Fibroblast of lung (primary cell): ENCODE data around the gene MFN1. TPM values are rescaled to one million over a fixed set of nuclear protein-coding genes. Genes with fewer than 3 reads are reported as not detected.
A peak's percentile ranks its signal among the peaks of the same experiment; 100 is the strongest.

Experiments
- DNase-seq, 2 donors: peaks; one replicate each; pipeline versions ENCODE4 v3.0.0 to v3.0.0-alpha.2; 2010; ENCODE audit warnings: low read depth in 2 of 2
- H2AFZ ChIP-seq: 2 replicates; pipeline ENCODE4 v1.5.1; 2012; ENCODE audit warnings: low read length, control low read depth, inconsistent platforms
- H3K27ac ChIP-seq: 2 replicates; pipeline ENCODE4 v1.5.1; 2011; ENCODE audit warnings: low read length, control low read depth; ENCODE audit not compliant: insufficient read depth
- H3K27me3 ChIP-seq: 2 replicates; pipeline ENCODE4 v1.5.1; 2011; ENCODE audit warnings: mild to moderate bottlenecking, low read length; ENCODE audit not compliant: control insufficient read depth, insufficient read depth
- H3K36me3 ChIP-seq: 2 replicates; pipeline ENCODE4 v1.5.1; 2011; ENCODE audit warnings: low read length; ENCODE audit not compliant: control insufficient read depth, insufficient read depth
- H3K4me1 ChIP-seq: 2 replicates; pipeline ENCODE4 v1.5.1; 2011; ENCODE audit warnings: low read length; ENCODE audit not compliant: control insufficient read depth, insufficient read depth; ENCODE audit errors: extremely low read depth
- H3K4me2 ChIP-seq: 2 replicates; pipeline ENCODE4 v1.5.1; 2011; ENCODE audit warnings: low read length, control low read depth; ENCODE audit not compliant: insufficient read depth; ENCODE audit errors: extremely low read depth
- H3K4me3 ChIP-seq, 4 experiments: fragments of 200-600 bp in 1 of 4; sonication (generic) in 1 of 4; replicated peaks in 1 of 4; 2 replicates each; pipeline ENCODE4 v1.5.1; 2011 to 2016; ENCODE audit warnings: low read length in 4 of 4, low read depth in 3 of 4, mild to moderate bottlenecking in 3 of 4, control low read depth in 2 of 4, inconsistent platforms in 1 of 4, mixed read lengths in 1 of 4; ENCODE audit not compliant: insufficient read depth in 1 of 4; ENCODE audit errors: control extremely low read depth in 1 of 4
- H3K79me2 ChIP-seq: 2 replicates; pipeline ENCODE4 v1.5.1; 2012; ENCODE audit warnings: mild to moderate bottlenecking, low read length, inconsistent platforms; ENCODE audit not compliant: control insufficient read depth, insufficient read depth
- H3K9ac ChIP-seq: 2 replicates; pipeline ENCODE4 v1.5.1; 2011; ENCODE audit warnings: mild to moderate bottlenecking, low read length, control low read depth; ENCODE audit not compliant: insufficient read depth
- H3K9me3 ChIP-seq: 2 replicates; pipeline ENCODE4 v1.5.1; 2012; ENCODE audit warnings: low read depth, low read length; ENCODE audit not compliant: control insufficient read depth, insufficient read depth
- H4K20me1 ChIP-seq: 2 replicates; pipeline ENCODE4 v1.5.1; 2011; ENCODE audit warnings: low read length; ENCODE audit not compliant: control insufficient read depth, insufficient read depth; ENCODE audit errors: extremely low read depth
- EZH2 ChIP-seq: IDR thresholded peaks from 2 replicates; pipeline ENCODE4 v1.5.1; 2012; ENCODE audit warnings: low read length, control low read depth, mild to moderate bottlenecking; ENCODE audit errors: missing control alignments
- polyA minus RNA-seq: library from RNA; depleted of rRNA, polyadenylated mRNA; stranded (reverse); fragments of >200 nt; gene quantifications from 2 replicates; pipeline ENCODE4 v1.2.3, GENCODE V29; 2011; ENCODE audit warnings: low replicate concordance
- polyA plus RNA-seq, 2 donors: library from polyadenylated mRNA; depleted of rRNA in 1 of 2; stranded (reverse) in 1 of 2; unstranded in 1 of 2; fragments of >200 nt; gene quantifications; 2 replicates each; pipeline ENCODE4 v1.2.1, GENCODE V29; 2011 to 2012; ENCODE audit warnings: missing spikeins in 1 of 2
- total RNA-seq: library from RNA; depleted of rRNA; stranded (reverse); fragments of >200 nt; gene quantifications from 2 replicates; pipeline ENCODE4 v1.2.1, GENCODE V29; 2014
- TF ChIP-seq, protein P1 (sequence below), 2 donors: IDR thresholded peaks in 1 of 2; conservative IDR thresholded peaks in 1 of 2; 1 replicate in 1 of 2; 2 replicates in 1 of 2; pipeline ENCODE4 v1.5.1; 2011 to 2012; ENCODE audit warnings: low read length in 2 of 2, control low read depth in 1 of 2, inconsistent platforms in 1 of 2, low read depth in 1 of 2, mild to moderate bottlenecking in 1 of 2

Gene MFN1
- total RNA-seq (44.9 and 48.1 TPM in 2 replicates), polyA plus RNA-seq (40.3 and 52.8 TPM in 2 replicates), polyA minus RNA-seq (7.8 and 8.6 TPM in 2 replicates)
- 25.5 and 29.5 TPM in 2 replicates for polyA plus RNA-seq (2012)

GRCh38 chr3:179347345-179348194, at the start of gene MFN1:
MFN1 (plus strand) TSS chr3:179347709; CDS start chr3:179348852, 1,143 bp downstream.
- peak within 1 kb of the TSS; percentile 95 for H3K4me2 ChIP-seq
- H3K9ac ChIP-seq: peak within 1 kb of the TSS; percentile 77
- H3K36me3 ChIP-seq: no peaks in the 10 kb centered on the region
- peak within 1 kb of the TSS; percentile 95 for H2AFZ ChIP-seq
- H4K20me1 ChIP-seq: no peaks in the 10 kb centered on the region
- peaks cover 2% of the 10 kb centered on the region for H3K4me1 ChIP-seq
- peaks cover 11% of the 10 kb centered on the region for H3K79me2 ChIP-seq
- no peaks in the 10 kb centered on the region for H3K9me3 ChIP-seq
- H3K27me3 ChIP-seq: no peaks in the 10 kb centered on the region
- H3K4me3 ChIP-seq: peak within 1 kb of the TSS; percentile 73 to 94 (median 88)
- H3K27ac ChIP-seq: peak within 1 kb of the TSS; percentile 77
- DNase-seq: peak; percentile 95 to 96
- TF ChIP-seq, protein P1, sequence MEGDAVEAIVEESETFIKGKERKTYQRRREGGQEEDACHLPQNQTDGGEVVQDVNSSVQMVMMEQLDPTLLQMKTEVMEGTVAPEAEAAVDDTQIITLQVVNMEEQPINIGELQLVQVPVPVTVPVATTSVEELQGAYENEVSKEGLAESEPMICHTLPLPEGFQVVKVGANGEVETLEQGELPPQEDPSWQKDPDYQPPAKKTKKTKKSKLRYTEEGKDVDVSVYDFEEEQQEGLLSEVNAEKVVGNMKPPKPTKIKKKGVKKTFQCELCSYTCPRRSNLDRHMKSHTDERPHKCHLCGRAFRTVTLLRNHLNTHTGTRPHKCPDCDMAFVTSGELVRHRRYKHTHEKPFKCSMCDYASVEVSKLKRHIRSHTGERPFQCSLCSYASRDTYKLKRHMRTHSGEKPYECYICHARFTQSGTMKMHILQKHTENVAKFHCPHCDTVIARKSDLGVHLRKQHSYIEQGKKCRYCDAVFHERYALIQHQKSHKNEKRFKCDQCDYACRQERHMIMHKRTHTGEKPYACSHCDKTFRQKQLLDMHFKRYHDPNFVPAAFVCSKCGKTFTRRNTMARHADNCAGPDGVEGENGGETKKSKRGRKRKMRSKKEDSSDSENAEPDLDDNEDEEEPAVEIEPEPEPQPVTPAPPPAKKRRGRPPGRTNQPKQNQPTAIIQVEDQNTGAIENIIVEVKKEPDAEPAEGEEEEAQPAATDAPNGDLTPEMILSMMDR (conservative IDR thresholded peaks at IDR 0.05 in 1 of 2, IDR thresholded peaks at IDR 0.05 in 1 of 2; ENCODE audit: low read depth in 1 of 2, low read length in 2 of 2): no peak

DNA sequence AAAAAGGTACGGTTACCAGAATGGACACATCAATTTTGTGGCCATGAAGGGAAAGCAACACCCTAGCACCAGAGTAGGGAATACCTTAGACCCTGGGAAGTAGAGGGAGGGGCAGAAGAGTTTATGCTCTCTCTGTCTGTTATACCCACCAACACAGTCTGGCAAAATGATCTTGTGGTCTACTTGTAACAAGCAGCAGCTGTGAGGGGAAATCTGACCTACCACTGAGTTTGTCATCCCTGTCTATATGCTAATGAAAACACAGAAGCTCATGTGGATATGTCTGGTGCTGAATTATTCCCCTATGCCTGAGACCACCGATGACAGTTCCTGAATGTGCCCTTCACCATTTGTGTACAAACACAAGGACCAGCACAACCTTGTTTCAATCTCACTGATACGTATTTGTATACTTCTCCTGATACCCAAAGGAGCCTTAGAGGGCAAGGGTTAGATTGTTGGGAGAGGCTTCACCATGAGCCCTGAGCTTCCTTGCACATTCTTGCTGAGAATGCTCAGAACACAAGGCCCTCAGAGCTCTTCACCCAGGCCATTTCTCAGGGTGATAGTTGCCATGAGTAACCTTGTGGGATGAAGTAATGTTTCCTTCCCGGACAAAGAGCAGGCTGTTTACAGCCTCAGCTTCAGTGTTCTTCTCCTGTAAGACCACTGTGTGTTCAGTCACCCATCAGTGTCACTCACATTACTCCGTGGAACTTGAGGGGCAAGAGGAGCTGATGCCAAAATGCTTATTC, 49.4 kb upstream of the MFN1 start:
- Histone ChIP-seq H3K9ac (no peak overlapping the region), H2AFZ (no peak overlapping the region), H3K4me1 (no peaks in the 10 kb centered on the region), H4K20me1 (no peaks in the 10 kb centered on the region), H3K9me3 (no peaks in the 10 kb centered on the region), H3K4me3 (no peak overlapping the region), H3K4me2 (no peak overlapping the region), H3K27me3 (no peaks in the 10 kb centered on the region), H3K36me3 (no peaks in the 10 kb centered on the region), H3K27ac (no peak overlapping the region), H3K79me2 (no peaks in the 10 kb centered on the region)
- DNase-seq: peak in 1 of 2 donors; percentile 21
- TF ChIP-seq EZH2: no peak

GRCh38 chr3:179299316-179299715, 48.2 kb upstream of the MFN1 start:
- Histone ChIP-seq H4K20me1 (no peaks in the 10 kb centered on the region), H3K27ac (no peak overlapping the region), H3K4me2 (no peak overlapping the region), H3K79me2 (no peaks in the 10 kb centered on the region), H3K9ac (no peak overlapping the region), H3K36me3 (no peaks in the 10 kb centered on the region), H2AFZ (no peak overlapping the region), H3K9me3 (no peaks in the 10 kb centered on the region), H3K4me3 (no peak overlapping the region), H3K4me1 (no peaks in the 10 kb centered on the region), H3K27me3 (no peaks in the 10 kb centered on the region)
- no peak for TF ChIP-seq EZH2
- TF ChIP-seq, protein P1 (conservative IDR thresholded peaks at IDR 0.05 in 1 of 2, IDR thresholded peaks at IDR 0.05 in 1 of 2; ENCODE audit: low read depth in 1 of 2, low read length in 2 of 2): no peak
- DNase-seq: no peak
